ENCODE measurements around the gene USP48.

The USP48 gene

DNA sequence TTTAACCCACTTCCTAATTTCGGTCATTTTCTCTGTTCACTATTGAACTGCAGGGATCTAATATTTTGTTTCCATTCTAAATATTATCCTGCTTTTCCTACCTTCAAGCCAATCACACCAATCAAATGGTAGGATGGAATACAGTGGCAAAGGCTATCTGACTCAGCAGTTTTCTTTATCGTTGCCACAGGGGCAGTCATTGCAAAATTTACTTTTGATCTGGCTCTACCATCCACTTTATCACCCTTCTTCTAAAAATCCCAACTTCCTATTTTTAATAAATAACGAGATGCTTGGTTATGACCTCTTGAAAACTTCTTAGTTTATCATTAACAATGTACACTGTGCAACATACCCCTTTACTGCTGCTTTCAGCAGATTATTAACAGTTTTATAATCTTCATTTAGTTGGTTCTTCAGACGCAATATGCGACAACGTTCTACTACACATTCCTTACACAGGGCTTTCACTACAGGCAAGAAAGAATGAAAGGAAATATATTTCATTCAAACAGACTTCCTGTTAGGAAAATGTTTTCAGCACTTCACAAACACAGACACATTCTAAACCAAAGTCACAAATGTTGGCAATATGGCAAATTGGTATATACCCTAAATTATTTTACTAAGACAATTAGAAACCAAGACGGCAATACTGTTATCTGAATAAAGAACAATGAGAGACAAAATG lies 61.5 kb downstream of the USP48 start:
- no peaks in the 10 kb centered on the region for H3K9me3 ChIP-seq (ENCODE audit: control insufficient read depth, insufficient read depth, low read depth, low read length)
- H3K4me3 ChIP-seq (ENCODE audit: low read depth, low read length), result no peak overlapping the region
- no peaks in the 10 kb centered on the region for H3K4me1 ChIP-seq (ENCODE audit: control insufficient read depth, insufficient read depth, low read length)
- TF ChIP-seq, protein P1, sequence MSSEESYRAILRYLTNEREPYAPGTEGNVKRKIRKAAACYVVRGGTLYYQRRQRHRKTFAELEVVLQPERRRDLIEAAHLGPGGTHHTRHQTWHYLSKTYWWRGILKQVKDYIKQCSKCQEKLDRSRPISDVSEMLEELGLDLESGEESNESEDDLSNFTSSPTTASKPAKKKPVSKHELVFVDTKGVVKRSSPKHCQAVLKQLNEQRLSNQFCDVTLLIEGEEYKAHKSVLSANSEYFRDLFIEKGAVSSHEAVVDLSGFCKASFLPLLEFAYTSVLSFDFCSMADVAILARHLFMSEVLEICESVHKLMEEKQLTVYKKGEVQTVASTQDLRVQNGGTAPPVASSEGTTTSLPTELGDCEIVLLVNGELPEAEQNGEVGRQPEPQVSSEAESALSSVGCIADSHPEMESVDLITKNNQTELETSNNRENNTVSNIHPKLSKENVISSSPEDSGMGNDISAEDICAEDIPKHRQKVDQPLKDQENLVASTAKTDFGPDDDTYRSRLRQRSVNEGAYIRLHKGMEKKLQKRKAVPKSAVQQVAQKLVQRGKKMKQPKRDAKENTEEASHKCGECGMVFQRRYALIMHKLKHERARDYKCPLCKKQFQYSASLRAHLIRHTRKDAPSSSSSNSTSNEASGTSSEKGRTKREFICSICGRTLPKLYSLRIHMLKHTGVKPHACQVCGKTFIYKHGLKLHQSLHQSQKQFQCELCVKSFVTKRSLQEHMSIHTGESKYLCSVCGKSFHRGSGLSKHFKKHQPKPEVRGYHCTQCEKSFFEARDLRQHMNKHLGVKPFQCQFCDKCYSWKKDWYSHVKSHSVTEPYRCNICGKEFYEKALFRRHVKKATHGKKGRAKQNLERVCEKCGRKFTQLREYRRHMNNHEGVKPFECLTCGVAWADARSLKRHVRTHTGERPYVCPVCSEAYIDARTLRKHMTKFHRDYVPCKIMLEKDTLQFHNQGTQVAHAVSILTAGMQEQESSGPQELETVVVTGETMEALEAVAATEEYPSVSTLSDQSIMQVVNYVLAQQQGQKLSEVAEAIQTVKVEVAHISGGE (tag by site-specific recombination; conservative IDR thresholded peaks at IDR 0.05; ENCODE audit: low read depth), result no peak
- no peak for TF ChIP-seq OVOL3 (tag by site-specific recombination; IDR thresholded peaks at IDR 0.05)
- no peak overlapping the region for H3K27ac ChIP-seq (ENCODE audit: extremely low read depth, low read depth, low read length)
- ChIA-PET CTCF (interaction anchor here (0.6 kb wide), 1 partner anchor 91 kb away, joined by 3 read pairs; the partner anchor contains the start of gene LDLRAD2), POLR2A (no interaction called here)
- H3K36me3 ChIP-seq (ENCODE audit: control insufficient read depth in 2 of 2, insufficient read depth in 1 of 2, low read length in 2 of 2), result peaks cover 43 to 93% of the 10 kb centered on the region in 2 experiments

DNA sequence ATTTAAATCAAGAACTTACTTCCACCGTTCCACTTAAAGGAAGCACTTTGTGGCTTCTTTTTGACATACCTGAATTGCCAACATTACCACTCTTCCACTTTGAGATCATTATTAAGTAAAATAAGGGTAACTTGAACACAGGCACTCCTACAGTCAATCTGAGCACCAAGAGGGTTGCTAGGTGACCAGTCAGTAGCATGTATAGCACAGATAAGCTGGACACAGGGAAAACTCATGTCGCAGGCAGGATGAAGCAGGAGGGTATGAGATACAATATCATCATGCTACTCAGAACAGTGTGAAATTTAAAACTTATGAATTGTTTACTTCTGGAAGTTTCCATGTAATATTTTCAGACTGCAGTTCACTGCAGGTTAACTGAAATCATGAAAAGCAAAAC lies 66.8 kb downstream of the USP48 start:
- POLR2A ChIA-PET, result no interaction called here
- Histone ChIP-seq H3K9me3 (ENCODE audit: control insufficient read depth, insufficient read depth, low read depth, low read length) (no peaks in the 10 kb centered on the region), H3K27ac (ENCODE audit: extremely low read depth, low read depth, low read length) (no peak overlapping the region), H3K4me1 (ENCODE audit: control insufficient read depth, insufficient read depth, low read length) (no peaks in the 10 kb centered on the region), H3K36me3 (ENCODE audit: control insufficient read depth in 2 of 2, insufficient read depth in 1 of 2, low read length in 2 of 2) (peaks cover 57 to 93% of the 10 kb centered on the region in 2 experiments), H3K4me3 (ENCODE audit: low read depth, low read length) (no peak overlapping the region)
- CTCF ChIA-PET, result no interaction called here
- TF ChIP-seq MYNN (tag by site-specific recombination; IDR thresholded peaks at IDR 0.05; ENCODE audit: borderline replicate concordance), result no peak
- TF ChIP-seq ZNF514 (tag by site-specific recombination; IDR thresholded peaks at IDR 0.05), result no peak
- no peak for TF ChIP-seq ZNF394 (tag by site-specific recombination; IDR thresholded peaks at IDR 0.05; ENCODE audit: borderline replicate concordance)
- no peak for TF ChIP-seq ZNF473 (tag by site-specific recombination; IDR thresholded peaks at IDR 0.05)
- TF ChIP-seq, protein P2, sequence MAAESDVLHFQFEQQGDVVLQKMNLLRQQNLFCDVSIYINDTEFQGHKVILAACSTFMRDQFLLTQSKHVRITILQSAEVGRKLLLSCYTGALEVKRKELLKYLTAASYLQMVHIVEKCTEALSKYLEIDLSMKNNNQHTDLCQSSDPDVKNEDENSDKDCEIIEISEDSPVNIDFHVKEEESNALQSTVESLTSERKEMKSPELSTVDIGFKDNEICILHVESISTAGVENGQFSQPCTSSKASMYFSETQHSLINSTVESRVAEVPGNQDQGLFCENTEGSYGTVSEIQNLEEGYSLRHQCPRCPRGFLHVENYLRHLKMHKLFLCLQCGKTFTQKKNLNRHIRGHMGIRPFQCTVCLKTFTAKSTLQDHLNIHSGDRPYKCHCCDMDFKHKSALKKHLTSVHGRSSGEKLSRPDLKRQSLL (tag by site-specific recombination; IDR thresholded peaks at IDR 0.05), result no peak
- no peak for TF ChIP-seq ZNF623 (tag by site-specific recombination; IDR thresholded peaks at IDR 0.05)
- no peak for TF ChIP-seq ZNF549 (tag by site-specific recombination; IDR thresholded peaks at IDR 0.05)
- no peak for TF ChIP-seq ZNF600 (tag by site-specific recombination; IDR thresholded peaks at IDR 0.05)
- no peak for TF ChIP-seq ZNF76 (tag by site-specific recombination; IDR thresholded peaks at IDR 0.05; ENCODE audit: borderline replicate concordance, low read depth)
- TF ChIP-seq, protein P3, sequence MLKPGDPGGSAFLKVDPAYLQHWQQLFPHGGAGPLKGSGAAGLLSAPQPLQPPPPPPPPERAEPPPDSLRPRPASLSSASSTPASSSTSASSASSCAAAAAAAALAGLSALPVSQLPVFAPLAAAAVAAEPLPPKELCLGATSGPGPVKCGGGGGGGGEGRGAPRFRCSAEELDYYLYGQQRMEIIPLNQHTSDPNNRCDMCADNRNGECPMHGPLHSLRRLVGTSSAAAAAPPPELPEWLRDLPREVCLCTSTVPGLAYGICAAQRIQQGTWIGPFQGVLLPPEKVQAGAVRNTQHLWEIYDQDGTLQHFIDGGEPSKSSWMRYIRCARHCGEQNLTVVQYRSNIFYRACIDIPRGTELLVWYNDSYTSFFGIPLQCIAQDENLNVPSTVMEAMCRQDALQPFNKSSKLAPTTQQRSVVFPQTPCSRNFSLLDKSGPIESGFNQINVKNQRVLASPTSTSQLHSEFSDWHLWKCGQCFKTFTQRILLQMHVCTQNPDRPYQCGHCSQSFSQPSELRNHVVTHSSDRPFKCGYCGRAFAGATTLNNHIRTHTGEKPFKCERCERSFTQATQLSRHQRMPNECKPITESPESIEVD (tag by site-specific recombination; IDR thresholded peaks at IDR 0.05), result no peak
- TF ChIP-seq ZNF768 (tag by site-specific recombination; IDR thresholded peaks at IDR 0.05), result no peak
- TF ChIP-seq ZNF544 (tag by site-specific recombination; IDR thresholded peaks at IDR 0.05), result no peak
- TF ChIP-seq KLF10 (tag by site-specific recombination; IDR thresholded peaks at IDR 0.05), result no peak
- no peak for TF ChIP-seq WT1 (tag by site-specific recombination; IDR thresholded peaks at IDR 0.05)
- no peak for TF ChIP-seq ZNF274 (IDR thresholded peaks at IDR 0.05; ENCODE audit: low read length)
- TF ChIP-seq ZNF274 (tag by site-specific recombination; IDR thresholded peaks at IDR 0.05; ENCODE audit: borderline replicate concordance), result no peak
- no peak for TF ChIP-seq GFI1B (tag by site-specific recombination; IDR thresholded peaks at IDR 0.05)
- TF ChIP-seq, protein P4, sequence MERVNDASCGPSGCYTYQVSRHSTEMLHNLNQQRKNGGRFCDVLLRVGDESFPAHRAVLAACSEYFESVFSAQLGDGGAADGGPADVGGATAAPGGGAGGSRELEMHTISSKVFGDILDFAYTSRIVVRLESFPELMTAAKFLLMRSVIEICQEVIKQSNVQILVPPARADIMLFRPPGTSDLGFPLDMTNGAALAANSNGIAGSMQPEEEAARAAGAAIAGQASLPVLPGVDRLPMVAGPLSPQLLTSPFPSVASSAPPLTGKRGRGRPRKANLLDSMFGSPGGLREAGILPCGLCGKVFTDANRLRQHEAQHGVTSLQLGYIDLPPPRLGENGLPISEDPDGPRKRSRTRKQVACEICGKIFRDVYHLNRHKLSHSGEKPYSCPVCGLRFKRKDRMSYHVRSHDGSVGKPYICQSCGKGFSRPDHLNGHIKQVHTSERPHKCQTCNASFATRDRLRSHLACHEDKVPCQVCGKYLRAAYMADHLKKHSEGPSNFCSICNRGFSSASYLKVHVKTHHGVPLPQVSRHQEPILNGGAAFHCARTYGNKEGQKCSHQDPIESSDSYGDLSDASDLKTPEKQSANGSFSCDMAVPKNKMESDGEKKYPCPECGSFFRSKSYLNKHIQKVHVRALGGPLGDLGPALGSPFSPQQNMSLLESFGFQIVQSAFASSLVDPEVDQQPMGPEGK (tag by site-specific recombination; IDR thresholded peaks at IDR 0.05), result no peak
